ENCODE measurements around the gene SYT14.

SYT14 gene

DNA sequence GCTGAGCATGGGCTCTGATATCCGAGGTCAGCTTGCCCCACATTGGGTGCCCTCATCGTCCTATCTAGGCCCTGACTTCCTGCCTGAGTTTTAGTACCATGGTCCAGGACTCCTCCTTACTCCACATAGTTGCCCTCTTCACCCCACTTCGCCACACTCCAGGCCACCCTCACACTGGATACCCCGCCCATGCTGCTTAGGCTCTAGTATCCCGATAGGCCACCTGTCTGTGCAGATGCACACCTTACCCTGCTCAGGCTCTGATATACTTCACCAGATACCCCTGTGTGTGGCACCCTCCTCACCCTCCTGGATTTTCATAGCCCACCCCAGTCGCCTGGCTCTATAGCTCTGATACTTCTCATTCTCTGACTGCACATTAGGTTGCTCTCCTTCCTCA lies 149.0 kb downstream of the SYT14 start:
- Histone ChIP-seq H3K36me3 (ENCODE audit: control insufficient read depth, insufficient read depth, low read length) (no peaks in the 10 kb centered on the region), H3K4me3 (replicated peaks; ENCODE audit: low read depth, low read length) (no peak overlapping the region), H3K27me3 (replicated peaks; ENCODE audit: control insufficient read depth, insufficient read depth, low read length) (no peaks in the 10 kb centered on the region)
- DNase-seq (ENCODE audit: extremely low read depth, insufficient read length), result no peak
- no peak for TF ChIP-seq CTCF (IDR thresholded peaks at IDR 0.05; ENCODE audit: insufficient read depth, low read length, poor library complexity, severe bottlenecking)

GRCh38 chr1:210089855-210090254 lies 151.8 kb downstream of the SYT14 start:
- H3K36me3 ChIP-seq (ENCODE audit: control insufficient read depth, insufficient read depth, low read length), result no peaks in the 10 kb centered on the region
- no peaks in the 10 kb centered on the region for H3K27me3 ChIP-seq (replicated peaks; ENCODE audit: control insufficient read depth, insufficient read depth, low read length)
- H3K4me3 ChIP-seq (replicated peaks; ENCODE audit: low read depth, low read length), result no peak overlapping the region
- DNase-seq (ENCODE audit: extremely low read depth, insufficient read length), result no peak
- TF ChIP-seq CTCF (IDR thresholded peaks at IDR 0.05; ENCODE audit: insufficient read depth, low read length, poor library complexity, severe bottlenecking), result no peak

GRCh38 chr1:210092366-210092765 lies 154.3 kb downstream of the SYT14 start:
- no peak for TF ChIP-seq CTCF (IDR thresholded peaks at IDR 0.05; ENCODE audit: insufficient read depth, low read length, poor library complexity, severe bottlenecking)
- DNase-seq (ENCODE audit: extremely low read depth, insufficient read length), result no peak
- Histone ChIP-seq H3K4me3 (replicated peaks; ENCODE audit: low read depth, low read length) (no peak overlapping the region), H3K36me3 (ENCODE audit: control insufficient read depth, insufficient read depth, low read length) (no peaks in the 10 kb centered on the region), H3K27me3 (replicated peaks; ENCODE audit: control insufficient read depth, insufficient read depth, low read length) (no peaks in the 10 kb centered on the region)

DNA sequence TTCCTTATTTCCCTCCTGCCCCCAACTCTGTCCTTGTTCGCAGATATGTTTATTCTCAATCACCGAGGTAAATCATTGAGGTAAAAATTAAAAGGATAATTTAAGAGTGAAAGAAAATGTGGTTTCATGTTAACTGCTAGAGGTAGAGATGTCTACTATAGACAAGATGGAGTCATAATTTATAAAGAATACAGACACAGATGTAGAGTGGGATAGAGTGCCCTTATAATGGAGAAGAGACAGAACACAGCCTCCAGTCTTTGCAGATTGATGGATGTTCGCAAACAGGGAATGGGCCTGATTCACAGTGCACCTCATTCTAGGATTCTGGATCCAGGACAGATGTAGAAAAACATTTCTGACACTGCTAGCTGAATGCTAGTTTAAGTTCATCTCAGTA lies 155.4 kb downstream of the SYT14 start:
- no peaks in the 10 kb centered on the region for H3K36me3 ChIP-seq (ENCODE audit: control insufficient read depth, insufficient read depth, low read length)
- no peak for DNase-seq (ENCODE audit: extremely low read depth, insufficient read length)
- no peak for TF ChIP-seq CTCF (IDR thresholded peaks at IDR 0.05; ENCODE audit: insufficient read depth, low read length, poor library complexity, severe bottlenecking)

DNA sequence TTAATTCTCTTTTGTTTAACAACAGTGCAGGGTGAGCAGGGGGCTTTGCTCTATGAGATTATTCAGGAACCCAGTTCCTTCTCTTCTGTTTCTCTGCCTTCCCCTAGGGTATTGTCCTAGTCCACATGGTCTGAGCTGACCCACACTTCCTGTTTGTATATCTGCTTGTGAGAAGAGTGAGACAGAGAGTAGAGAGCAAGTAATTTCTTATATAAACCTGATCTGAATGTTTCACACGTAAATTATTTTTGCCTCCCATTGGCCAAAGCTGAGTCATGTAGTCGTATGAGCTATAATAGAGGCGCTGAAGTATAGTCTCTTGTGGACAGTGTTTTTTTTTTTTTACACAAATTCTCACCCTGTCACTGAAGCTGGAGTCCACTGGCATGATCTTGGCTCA lies 160.3 kb downstream of the SYT14 start:
- TF ChIP-seq CTCF (IDR thresholded peaks at IDR 0.05; ENCODE audit: insufficient read depth, low read length, poor library complexity, severe bottlenecking), result no peak
- Histone ChIP-seq H3K4me3 (replicated peaks; ENCODE audit: low read depth, low read length) (no peak overlapping the region), H3K27me3 (replicated peaks; ENCODE audit: control insufficient read depth, insufficient read depth, low read length) (no peaks in the 10 kb centered on the region), H3K36me3 (ENCODE audit: control insufficient read depth, insufficient read depth, low read length) (no peaks in the 10 kb centered on the region)
- DNase-seq (ENCODE audit: extremely low read depth, insufficient read length), result no peak

More for the DNA sequence above, 155.4 kb downstream of the SYT14 start:
- Histone ChIP-seq H3K4me3 (replicated peaks; ENCODE audit: low read depth, low read length) (no peak overlapping the region), H3K27me3 (replicated peaks; ENCODE audit: control insufficient read depth, insufficient read depth, low read length) (no peaks in the 10 kb centered on the region)

GRCh38 chr1:210099921-210100320 lies 161.9 kb downstream of the SYT14 start:
- H3K36me3 ChIP-seq (ENCODE audit: control insufficient read depth, insufficient read depth, low read length), result no peaks in the 10 kb centered on the region
- no peaks in the 10 kb centered on the region for H3K27me3 ChIP-seq (replicated peaks; ENCODE audit: control insufficient read depth, insufficient read depth, low read length)
- TF ChIP-seq CTCF (IDR thresholded peaks at IDR 0.05; ENCODE audit: insufficient read depth, low read length, poor library complexity, severe bottlenecking), result no peak
- H3K4me3 ChIP-seq (replicated peaks; ENCODE audit: low read depth, low read length), result no peak overlapping the region
- no peak for DNase-seq (ENCODE audit: extremely low read depth, insufficient read length)
